ENCODE results near the gene RPS24.
"Not testable (repeated sequence)": the region's sequence is repeated elsewhere in the genome, so short reads cannot be mapped to it uniquely, and the experiment has no call there.

RPS24 gene

DNA sequence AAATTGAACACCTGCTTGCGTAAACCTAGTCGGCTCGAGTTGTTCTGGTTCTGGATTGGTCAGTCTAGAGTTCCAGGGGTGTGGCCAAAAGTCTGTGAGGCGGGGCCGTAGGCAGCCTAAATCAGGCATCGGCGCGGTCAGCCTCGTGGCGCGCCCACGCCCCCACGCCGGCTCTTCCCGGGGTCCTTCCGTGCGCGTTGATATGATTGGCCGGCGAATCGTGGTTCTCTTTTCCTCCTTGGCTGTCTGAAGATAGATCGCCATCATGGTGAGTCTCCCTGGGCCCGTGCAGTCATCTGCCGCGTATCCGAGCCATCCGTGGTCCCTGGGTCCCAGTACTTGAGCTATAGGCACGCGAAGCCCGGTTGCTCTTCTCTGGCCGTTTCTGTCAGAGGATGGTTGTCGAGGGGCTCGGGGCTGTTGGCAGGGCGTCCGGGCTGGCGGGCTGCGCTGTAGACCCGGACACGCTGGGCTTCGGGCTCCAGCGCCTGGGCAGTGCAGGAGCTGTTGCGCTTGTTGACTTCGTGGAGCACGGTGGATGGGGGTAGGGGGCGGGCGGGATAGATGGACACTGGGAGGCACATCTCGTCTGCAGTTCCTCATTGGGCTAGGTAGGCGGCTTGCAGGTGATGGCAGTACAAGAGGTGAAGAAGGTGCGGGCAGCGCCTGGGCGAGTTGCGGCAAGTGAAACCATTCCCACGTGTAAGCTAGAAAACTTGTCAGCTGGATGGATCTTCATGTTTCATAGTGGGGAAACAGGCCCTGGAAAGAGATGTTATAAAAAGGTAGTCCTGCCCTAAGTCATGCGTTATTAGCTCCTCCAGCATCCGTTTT lies at the start of gene RPS24:
TSS of gene RPS24 (plus strand) at position 227 of the 834 bp plus-strand sequence. CDS start at position 266, 39 bp downstream.
- DNase-seq = peak; percentile 82 to 95

DNA sequence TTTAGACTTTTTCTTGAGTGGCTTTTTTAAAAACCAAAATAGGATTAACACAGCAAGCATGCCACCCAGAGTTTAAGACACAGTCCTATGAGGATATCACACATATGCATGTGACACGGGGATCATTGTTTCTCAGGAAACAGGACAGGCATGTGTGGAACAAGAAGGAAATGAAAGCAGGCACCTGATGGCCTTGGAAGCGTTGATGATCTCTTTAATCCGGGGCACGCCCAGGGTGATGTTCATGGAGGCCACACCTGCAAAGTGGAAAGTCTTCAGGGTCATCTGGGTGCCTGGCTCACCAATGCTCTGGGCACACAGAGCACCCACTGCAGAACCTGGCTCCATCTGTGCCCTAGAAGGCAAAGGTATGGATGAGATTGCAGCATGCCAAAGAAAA lies 48.7 kb upstream of the RPS24 start:
- no peak for DNase-seq

DNA sequence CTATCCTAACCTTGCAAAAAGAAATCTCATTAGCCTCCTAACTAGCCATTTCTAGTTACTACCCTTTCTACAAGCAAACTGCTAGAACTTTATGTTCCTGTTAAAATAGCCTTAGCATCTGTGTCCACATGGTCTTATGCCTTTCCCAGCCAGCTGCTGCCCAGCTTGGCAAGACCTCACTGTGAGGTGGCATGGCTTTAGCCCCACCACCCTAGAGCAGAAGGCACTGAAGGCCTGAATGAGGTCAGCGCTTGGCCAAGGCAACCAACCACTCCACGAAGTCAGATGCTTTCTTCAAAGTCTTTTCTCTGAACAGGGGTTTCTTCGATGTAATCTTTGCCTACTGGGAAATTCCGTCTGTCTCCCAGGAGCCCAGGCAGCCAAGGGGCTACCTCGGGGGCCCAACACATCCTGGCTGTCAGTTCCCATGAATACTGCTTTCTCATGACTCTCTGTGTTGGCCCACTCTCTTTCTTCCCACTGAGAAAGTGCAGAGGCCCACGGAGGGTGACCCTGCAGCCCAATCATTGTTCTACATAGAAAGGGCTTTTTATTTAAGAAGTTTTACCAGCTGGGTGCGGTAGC lies 45.9 kb upstream of the RPS24 start:
- no peak for DNase-seq

DNA sequence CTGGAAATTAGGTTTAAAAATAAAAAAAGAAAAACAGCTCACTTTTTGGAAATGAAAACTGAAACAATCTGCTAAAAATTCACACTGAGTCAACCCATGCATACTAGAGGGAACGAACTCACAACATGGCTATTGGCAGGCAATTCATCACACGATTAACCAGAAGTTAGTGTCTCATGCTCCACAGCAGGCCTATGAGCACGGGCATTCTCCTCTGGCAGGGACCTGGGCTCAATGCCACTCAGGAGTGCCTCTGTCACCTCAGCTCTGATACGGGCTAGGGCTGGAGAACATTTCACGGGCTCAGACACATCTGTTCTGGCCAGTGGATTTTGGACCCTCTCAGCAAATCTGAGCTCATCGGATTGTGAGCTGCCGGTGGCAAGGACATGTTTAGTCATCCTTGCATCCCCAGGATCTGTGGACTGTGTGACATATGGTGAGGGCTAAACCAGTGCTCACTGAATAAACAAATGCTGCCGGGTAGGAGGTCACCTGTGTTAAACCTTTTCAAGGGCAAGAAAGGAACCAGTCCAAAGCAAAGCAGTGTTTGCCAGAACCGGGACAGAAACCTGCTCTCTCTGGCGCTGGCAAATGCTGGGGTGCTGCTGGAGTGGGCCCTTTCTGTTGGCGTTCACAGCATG lies 44.5 kb upstream of the RPS24 start:
- DNase-seq = no peak

DNA sequence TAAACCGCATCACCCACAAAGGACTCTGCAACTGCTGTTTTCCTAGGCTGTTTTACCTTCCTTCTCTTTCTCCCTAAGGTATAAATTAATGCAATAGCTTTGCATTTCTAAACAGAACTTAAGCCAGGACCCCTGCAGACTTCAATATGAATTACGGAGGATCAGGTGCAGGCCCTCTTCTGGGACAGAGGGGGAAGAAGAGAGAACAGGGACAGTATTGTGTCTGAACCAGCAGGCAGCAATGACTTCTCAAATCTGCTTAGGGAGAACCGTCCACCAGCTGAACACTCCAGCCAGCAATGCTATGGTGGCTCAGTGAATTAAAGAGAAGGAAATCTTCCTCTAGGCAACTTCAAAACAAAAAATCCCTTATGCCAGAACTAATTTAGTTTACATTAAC lies 40.0 kb upstream of the RPS24 start:
- DNase-seq = no peak

DNA sequence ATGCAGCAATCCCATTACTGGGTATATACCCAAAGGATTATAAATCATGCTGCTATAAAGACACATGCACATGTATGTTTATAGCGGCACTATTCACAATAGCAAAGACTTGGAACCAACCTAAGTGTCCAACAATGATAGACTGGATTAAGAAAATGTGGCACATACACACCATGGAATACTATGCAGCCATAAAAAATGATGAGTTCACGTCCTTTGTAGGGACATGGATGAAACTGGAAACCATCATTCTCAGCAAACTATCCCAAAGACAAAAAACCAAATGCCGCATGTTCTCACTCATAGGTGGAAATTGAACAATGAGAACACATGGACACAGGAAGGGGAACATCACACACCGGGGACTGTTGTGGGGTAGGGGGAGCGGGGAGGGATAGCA lies 34.9 kb upstream of the RPS24 start:
- DNase-seq = not testable (repeated sequence)

DNA sequence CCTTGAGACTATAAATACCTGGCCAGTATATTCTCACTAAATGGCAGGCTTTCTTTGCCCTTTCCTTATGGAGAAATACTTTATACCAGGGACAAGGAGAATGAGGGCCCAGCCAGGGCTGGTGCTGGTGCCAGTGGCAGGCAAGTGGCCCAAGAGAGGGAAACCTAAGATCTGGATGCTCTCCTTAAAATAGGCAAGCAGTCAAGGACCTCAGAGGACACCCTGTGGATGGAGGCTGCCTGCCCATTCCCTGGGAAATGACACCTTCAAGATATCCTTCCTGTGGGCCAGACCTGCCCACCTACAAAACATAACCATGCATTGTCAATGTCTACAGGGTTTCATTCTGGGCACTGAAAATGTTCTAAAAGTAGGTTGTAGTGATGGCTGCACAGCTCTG lies 33.5 kb upstream of the RPS24 start:
- no peak for DNase-seq

DNA sequence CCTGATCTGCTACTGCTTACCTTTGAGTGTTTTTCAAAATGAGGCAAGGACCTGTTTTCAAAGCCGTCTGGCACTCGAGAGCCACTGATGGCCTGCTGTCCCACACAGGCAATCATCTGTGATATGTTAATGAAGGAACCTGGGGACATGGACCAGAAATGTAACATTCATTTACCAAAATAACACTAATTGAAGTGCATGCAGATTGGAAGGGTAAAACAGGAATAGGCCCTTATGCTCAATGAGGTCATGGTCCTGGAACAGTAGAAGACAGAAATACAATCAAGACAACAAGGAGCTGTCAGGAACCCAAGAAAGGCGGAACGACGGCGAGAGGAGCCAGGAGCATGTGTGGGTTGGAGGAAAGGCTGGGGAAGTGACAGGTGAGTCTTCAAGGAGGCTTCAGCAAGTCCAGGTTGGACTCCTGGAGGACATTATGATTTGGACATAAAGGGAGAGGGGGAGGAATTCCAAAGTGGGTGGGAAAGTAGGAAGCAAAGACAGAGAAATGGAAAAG lies 32.6 kb upstream of the RPS24 start:
- DNase-seq = no peak

DNA sequence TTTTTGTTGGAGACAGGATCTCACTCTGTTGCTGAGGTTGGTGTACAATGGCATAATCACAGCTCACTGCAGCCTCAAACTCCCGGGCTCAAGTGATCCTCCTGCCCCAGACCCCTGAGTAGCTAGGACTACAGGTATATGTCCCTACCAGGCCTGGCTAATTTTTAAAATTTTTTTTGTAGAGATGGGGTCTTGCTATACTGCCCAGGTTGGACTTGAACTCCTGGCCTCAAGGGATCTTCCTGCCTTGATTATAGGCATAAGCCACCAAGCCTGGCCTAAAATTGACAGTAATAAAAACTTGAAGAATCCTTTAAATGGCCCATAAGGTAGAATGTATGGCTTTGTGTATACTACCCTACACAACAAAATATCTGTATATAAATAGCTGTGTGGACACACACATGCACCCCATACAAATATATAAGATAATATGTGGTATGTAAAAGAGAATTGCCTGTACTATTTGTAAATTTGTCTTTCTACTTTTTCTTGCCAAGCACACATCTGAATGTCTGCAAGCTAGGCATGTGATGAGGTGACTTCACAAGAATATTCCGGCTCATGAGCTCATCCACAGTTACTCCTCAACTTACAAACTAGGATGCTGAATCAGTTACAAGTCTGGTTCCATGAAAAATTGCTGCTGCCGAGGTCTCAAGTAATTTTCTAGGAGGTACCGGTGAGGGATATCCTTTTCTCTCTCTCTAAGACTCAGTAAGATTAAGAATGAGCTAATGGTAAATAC lies 30.9 kb upstream of the RPS24 start:
- no peak for DNase-seq

DNA sequence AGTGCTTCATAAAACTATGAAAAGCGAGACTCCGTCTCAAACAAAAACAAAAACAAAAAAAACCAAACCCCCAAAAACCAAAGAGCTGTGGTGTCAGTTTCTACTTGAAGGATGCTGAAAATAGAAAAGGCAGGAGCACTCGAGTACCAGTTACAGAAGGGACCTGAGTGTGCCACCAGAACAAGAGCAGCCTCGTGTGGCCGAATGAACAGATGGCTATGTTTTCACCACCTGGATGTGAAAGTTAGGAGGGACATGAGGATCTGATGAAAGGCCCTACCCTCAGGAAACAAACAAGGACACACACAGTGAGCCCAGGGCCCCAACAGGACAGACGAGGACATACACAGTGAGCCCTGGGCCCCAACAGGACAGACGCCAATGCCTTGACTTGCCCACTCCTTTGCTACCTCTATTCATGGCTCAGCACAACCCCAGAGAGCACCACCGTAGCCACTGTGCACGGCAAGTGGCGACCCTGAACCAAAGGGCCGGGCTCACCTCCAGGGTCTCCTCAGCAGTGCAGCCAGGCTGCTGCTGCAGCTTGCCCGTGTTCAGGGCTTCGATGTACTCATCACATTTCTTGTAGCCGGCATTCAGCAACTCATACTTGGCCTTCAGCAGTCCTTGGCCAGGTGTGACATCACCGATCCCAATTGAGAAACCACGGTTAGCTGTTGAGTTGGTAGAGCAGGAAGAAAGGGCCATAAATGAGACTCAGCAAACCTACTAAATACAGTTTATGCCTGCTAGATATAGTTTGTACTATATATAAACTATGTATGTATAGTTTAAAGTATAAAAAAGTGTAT lies 29.2 kb upstream of the RPS24 start:
- no peak for DNase-seq

DNA sequence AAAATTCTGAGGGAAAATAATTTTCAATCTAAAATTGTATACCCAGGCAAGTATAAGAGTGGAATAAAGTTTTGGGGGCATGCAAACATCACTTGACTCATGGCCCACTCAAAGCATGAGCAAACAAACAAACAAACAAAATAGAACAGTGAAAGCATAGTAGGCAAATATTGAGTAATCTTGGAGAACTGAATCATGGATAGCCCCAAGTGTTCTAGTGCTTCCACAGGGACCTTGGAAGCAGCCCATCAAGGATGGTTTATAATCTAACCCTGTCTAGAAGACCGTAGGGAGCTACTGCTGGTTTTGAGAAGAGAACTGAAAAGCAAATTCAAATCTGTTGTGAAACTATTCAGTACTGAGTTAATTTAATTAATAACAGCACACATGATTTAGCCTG lies 26.5 kb upstream of the RPS24 start:
- no peak for DNase-seq

DNA sequence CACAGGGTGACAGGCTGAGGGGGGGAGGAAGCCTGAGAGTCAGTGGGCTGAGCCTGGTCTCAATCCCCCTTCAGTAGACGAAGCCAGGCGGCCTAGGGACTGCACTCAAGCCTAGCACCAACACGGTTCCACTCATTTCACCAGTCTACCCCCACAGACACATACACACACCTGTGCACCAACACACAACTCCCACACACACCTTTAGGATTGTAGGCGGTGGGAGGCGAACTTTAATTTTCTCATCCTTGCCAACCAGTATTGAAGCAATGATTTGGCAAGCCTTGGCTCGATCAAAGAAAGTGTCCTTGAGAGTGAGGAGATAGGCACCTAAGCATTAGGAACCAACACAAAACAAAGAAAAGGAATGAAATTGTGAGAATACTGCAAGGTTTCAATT lies 24.0 kb upstream of the RPS24 start:
- no peak for DNase-seq

DNA sequence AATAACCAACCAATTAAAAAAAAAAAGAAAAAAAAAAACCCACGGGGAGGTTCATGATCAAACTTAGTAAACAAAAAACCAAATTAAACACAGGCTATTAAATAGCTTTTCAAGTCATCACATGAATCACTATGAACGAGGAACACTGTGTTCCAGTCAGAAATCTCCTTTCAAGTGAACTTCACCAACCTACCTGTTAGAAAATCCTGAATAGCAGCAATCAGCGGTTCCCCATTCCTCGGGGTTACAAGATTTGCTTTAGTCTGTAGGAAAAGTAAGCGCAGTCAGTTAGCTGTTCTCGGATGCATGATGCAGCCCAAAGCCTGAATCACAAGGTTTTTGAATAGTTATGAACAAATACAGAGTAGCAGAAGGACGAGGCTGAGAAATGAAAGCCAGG lies 23.4 kb upstream of the RPS24 start:
- no peak for DNase-seq

DNA sequence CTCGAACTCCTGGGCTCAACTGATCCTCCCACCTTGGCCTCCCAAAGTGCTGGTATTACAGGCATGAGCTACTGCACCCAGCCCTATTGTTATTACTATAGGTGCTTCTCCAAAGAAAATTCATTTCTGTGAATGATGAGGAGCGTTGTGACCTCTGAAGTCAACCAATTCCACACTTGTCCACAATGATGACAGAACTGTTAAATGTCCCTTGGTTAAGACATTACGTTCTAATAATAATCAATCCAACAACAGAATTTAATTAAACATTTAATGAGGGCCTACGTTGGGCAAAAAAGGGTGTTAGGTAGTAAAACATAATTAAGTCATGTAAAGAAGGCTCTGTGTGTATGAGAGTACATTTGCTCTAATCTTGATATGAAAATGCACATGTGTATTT lies 22.6 kb upstream of the RPS24 start:
- no peak for DNase-seq

DNA sequence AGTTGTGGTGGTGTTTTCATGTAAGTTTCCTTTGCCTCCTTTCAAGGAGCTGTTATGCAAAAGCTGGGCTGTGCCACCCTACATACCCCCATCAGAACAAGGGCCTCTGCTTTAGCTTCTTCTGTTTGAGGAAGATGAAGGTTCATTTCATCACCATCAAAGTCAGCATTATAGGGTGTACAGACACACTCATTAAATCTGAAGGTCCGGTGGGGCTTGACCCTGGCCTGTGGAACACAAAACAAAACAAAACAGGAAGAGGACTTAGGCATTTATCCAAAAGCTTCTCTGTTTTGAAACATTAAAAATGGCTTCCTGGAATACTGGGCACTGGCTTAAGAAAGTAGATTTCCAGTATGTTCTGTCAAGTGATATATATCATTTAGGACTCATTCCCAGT lies 20.1 kb upstream of the RPS24 start:
- DNase-seq = no peak

DNA sequence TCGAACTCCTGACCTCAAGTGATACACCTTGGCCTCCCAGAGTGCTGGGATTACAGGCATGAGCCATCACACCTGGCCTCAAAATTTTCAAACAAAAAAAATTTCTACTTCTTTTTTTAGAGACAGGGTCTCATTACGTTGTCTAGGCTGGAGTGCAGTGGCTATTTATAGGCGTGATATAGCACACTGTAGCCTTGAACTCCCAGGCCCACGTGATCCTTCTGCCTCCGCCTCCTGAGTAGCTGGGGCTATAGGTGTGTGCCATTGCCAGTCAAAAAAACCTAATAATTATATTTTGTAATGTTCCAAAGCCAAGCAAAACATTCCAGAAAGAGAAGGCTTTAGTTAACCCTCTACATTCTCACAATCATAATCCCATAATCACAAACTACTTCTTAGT lies 18.1 kb upstream of the RPS24 start:
- DNase-seq = no peak

DNA sequence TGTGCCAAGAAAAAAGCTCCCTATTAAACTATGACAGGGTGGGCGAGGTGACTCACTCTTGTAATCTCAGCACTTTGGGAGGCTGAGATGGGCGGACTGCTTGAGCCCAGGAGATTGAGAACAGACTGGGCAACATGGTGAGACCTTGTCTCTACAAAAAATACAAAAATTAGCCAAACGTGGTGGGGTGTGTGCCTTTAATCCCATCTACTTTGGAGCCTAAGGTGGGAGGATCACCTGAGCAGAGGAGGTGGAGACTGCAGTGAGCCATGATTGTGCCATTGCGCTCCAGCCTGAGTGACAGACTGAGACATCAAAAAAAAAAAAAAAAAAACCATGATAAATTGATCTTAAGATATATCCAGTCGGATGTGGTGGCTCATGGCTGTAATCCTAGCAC lies 15.8 kb upstream of the RPS24 start:
- DNase-seq = no peak

DNA sequence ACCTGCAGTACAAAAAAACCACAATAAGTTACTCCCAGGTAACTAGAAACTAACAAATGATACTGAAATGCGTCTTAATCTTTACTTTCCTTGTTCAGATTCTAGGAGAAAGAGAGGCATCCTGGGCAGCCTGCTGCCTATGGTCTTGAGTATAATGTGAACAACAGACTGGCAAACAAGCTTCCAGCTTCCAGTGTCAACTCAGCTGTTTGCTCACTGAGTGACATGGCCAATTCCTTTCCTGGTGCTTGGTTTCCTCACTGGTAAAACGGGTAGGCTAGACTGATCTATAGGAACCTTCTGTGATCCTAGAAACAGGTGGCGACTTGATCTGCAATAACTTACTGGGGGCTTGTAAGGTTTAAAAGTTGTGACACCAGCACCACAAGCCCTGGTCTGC lies 14.4 kb upstream of the RPS24 start:
- DNase-seq = no peak

DNA sequence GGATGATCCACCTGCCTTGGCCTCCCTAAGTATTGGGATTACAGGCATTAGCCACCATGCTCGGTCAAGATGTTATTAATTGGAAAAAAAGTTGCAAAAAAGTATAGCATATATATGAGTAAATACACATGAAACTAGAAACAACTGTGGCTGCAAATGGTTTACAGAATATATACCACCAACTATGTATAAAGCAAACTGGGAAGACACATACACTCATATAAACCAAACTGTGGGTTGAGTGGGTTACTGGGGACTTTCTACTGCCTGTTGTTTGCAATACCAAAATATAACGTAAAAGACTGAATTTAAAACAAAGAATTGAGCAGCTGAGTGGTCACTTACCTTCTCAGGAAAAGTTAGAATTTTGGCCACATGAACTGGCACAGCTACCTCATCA lies 12.5 kb upstream of the RPS24 start:
- no peak for DNase-seq

DNA sequence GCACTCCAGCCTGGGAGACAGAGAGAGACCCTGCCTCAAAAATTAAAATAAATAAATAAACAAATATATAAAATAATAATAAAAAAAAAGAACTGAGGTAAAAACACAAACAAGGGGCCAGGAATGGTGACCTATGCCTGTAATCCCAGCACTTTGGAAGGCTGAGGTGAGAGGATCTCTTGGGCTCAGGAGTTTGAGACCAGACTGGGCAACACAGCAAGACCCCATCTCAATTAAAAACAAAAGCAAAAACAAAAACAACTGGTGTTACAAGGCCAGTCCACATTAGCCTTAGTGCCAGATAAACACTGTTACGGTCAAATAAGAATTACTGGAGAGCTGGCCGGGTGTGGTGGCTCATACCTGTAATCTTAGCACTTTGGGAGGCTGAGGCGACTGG lies 9.9 kb upstream of the RPS24 start:
- DNase-seq = no peak

DNA sequence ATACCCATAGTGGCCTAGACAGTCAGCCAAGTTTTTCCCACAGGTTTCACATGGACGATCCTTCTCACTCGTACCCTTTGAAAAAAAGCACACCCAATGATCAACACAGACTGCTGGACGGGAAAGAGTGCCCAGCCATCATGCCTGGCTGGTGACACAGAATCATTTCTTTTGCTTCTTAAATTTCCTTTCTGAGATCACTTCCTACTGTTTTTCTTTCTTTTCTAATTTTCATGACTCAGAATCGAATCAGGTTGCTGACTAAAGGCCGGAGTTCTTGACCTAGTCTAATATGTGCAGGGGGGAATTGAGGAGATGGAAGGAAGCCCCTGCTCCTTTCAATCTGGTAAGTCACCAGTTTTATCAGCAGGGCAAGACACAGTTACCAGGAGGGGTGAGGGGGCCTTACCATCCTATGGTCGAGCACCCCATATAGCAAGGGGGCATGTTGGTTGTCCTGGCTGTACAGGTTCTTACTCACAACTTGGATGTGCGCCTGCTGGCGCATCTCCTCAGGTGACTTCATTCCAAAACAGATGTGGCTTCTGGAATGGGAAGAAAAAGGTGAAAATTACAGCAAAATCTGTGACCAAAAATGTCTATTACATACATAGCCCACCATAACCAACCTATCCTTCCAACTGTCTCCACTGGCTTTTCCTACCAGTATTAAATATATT lies 7.8 kb upstream of the RPS24 start:
- peak in 1 of 2 experiments; percentile 10 for DNase-seq

Measured in SW 1271 (cell line).